T-helper 2 cell treated with Interferon-gamma antibody and Interleukin-4, amounts not matched to agents 100 ng/mL and 5 ng/mL, for 36 hours (primary cell): ENCODE data around the gene KIRREL3. TPM values are rescaled to one million over a fixed set of nuclear protein-coding genes. Genes with fewer than 3 reads are reported as not detected.

Experiments
- intact Hi-C: fragments of 100-400 bp; cut with micrococcal nuclease; formaldehyde crosslinking; loops from one replicate; pipeline ENCODE4 v1.15.1; 2023
- total RNA-seq: library from RNA; stranded (reverse); gene quantifications from 2 replicates; pipeline ENCODE4 v1.2.3, GENCODE V29; 2022

KIRREL3 gene
- total RNA-seq, 1 donor from 2014 or later, result not detected

DNA sequence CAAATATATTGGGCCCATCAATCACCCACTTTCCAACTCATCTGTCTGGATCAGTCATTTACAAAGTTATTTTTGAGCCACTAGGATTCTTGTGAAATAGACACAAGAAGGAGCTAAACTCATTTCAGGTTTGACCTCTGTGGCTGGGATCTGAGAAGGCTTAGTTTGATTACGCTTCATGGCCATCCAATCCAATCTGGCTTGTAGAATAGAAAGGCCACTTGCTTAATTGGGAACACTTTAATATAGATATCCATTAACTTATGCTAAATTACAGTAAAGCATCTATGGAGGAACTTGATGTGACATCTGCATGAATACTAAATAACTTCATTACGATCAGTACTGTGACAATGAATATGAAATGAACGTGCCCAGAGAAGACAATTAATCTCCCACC is 360.9 kb downstream of the KIRREL3 start:
- intact Hi-C loops, result no loop called here

DNA sequence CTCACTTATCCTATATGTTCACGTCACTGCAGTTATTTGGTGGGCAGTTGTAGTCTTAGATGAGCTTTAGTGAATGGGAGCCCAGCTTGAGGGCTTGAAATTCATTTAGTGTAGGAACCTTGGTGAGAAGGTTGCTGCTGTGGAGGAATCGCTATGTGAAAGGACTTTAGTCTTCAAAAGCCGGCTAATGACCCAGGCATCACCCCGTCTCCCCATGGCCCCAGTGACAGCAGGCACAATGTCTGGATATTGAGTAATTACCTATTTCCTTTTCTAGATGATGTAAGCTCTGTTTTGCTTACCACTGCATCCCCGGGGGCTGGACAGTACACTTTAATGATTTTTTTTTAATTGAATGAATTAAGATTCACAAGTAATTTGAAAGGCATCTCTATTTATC is 361.9 kb downstream of the KIRREL3 start:
- intact Hi-C loops, result no loop called here

DNA sequence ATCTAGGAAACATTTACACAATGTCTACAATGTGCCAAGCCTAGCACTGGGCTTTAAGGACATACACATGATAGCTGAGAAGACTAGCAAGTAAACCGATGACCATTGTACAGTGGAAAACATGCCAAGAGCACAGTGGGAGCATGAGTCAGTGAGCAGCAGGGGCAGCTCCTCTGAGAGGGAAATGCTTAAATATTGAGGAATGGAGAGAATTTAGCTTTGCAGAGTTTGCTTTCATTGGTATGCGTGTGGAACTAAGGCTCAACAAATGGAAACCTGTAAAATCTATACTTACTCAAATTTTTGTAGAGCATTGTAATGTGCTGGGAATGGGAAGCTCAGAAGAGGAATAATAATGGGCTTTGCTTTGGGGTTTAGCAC is 362.8 kb downstream of the KIRREL3 start:
- intact Hi-C loops, result no loop called here

DNA sequence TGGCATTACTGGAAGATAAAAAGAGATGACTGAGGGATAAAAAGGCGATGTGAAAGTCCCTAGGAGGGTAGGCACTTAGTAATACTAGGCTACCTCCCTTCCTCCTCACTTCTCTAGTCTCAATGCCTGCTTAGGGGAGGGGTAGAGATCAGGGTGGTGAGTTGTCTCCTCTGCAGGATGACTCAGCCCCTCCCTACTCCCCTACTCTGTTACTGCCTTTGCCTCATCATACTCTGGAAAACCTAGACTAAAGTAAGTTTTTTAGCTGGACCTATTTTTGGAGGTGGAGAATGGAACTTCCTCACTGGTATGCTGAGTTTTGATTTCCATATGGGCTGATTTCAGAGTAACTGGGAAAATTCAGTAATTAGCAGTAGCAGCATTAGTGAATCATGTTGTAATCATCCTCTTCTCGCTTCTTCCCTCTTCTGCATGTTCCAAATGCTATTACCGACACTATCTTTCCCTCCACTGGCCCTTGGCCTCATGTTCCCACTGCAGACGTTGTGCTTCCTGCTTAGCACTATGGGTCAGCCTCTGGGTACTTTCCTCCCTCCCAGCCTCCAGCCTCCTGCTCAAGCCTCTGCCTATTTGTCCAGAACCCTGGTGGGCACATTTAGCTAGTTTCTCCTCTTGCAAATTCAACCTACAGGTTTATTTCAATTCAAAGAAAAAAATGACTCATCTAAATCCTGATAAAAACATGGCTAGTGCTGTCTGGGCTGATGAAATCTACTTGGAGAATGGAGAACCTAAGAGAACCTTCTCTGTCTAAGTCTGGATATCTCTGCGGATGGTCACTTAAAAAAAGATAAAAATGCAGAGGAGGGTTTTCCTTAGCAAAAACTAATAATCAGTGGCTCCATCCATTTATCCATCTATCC is 363.4 kb downstream of the KIRREL3 start:
- intact Hi-C loops, result no loop called here

DNA sequence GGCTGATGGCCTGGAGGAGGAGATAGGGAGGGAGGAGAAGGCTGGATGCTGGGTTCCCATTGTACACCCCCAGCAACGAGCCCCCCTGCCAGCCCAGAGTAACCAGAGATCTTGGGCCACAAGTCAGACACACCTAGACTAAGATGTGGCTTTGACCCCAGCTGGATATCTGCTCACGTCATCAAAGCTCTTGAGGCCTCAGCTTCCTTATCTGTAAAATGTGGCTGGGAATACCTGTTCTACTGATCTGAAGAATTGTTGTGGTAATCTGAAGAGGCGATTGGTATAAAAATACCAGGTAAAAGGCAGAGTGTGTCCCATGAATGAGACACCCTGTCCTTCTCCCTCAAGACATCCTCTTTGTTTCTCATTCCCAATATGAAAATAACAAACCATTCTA is 365.1 kb downstream of the KIRREL3 start:
- intact Hi-C loops, result no loop called here

DNA sequence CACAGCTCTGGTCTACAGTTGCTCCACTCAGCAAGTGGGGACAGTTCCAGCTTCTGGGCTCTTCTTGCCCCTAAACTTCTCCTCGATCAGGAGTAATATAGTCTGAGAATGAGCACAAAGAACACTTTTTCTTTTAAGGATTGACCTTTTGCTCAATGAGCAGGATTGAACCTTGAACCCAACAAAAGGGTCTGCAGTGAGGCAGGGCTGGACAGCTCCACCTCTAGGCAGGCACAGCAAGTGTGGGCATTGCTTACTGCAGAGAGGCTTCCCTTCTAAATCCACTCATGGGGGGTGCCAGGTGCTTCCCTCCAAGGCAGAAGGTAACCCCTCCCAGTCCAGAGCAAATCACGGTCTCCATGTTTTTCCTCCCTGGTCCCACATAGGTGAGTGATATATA is 365.6 kb downstream of the KIRREL3 start:
- intact Hi-C loops, result no loop called here

DNA sequence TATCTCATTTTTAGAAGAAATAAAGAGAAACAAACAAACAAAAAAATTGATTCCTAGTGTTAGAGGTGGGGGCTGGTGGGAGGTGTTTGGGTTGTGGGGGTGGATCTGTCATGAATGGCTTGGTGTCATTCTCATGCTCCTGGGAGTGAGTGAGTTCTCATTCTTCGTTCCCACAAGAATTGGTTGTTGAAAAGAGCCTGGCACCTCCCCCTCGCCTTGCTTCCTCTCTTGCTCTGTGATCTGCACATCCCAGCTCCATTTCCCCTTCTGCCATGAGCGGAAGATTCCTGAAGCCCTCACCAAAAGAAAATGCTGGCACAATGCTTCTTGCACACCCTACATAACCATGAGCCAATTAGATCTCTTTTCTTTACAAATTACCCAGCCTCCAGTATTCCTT is 367.2 kb downstream of the KIRREL3 start:
- intact Hi-C loops, result no loop called here

DNA sequence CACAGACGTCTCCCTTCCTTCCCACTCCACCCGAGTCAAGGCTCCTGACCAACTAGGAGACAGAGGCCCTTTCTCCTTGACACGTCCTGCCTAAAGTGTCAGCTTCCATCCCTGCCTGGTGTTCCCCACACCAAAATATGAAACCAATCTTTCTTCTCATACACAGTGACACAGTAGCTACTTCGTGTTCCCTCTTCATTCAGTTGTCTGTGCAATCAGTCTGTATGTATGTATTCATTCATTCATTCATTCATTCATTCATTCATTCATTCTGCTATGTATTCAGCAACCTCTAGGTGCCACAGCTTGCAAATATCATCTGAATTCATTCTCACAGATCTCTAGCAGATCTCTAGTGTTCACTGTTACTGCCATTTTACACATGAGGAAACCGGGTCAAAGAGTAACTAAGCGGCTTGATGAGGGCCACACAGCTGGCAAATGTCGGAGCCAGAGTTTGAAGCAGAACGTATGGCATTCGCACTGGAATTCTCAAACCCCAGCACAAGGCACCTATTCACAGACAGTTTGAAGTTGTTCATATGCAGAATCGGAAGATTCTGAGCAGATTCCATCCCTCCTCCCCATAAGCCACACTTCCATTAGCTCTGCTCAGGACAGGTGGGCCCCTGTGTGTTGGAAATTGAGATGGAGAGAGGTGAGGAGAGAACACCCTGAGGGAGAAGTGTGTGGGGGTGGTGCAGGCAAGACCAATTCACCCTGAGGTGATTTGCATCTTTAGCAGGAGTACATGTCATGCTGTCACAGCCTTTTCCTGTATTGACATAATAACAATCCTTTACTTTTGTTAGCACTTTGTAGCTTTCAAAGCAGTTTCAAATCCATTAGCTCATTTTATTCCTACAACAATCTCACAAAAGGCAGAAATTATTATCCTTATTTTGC is 369.4 kb downstream of the KIRREL3 start:
- intact Hi-C loops, result no loop called here

DNA sequence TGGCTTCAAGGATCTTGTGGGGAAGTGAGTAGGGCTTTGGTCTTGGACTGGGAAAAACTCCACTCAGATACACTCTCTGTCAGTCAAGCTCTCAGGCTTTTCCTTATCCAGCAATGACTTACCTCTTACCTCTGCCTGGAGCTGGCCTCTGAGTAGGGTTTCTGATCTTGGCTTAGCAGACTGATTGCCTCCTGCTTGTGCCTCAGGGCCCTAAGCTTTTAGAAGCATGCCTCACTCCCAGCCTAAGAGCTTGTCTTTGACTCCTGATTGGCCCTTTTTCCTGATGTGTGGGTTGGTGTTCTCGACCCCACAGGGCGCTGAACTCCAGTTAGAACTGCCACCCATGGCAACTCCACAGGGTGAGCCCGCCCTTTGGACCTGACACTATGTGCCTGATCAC is 370.1 kb downstream of the KIRREL3 start:
- intact Hi-C loops, result no loop called here

DNA sequence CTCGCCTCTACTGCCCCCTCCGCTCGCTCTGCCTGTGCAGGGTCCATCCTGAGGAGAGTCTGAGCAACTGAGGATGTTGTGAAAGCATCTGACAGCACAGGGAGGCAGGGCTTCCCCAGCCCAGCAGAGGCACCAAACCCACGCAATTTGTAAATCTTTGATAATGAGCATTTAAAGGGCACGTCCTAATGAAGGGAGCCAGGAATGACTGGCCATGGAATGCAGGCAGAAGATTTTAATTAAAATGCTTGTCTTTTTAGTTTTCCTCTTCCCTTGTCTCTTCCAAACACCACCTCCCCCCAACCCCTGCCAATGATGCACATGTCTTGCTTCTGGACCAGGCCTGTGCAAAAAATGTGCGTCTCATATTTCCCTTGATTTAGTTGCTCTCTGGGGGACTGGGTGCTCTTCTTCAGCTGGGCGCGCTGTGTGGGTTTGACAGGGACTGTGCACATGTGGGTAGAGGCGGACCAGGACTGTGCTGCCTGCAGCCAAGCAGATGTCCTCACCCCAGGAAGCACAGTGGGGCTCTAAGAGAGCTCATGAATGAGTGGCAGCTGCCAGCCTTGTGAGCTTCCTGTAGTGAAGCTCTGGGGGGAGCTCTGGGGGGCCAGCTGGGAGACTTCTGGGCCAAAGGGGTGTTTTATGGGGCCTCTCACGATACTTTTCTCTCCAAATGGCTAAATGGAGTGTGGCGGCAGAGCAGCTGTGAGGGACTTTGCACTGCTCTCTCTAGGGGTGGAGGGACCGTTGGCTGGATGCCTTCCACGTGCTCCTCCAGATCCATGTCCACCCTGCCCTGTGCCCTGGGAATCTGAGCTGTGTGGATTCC is 371.6 kb downstream of the KIRREL3 start:
- intact Hi-C loops, result no loop called here

DNA sequence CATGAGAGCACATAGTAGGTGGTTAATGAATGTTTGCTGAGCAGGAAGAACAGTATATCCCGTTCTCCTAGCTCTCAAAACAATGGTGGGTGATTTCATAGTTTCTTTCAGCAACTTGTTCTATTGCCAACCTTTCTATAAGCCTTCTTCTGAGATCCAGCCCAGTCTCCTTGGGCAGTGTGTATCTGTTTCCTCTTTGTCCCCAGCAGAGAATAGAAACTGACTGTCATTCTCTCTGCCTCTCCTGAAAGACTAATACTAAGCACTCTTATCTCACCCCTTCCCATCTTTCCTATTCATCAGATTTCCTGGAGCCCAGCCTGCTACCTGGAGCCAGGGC is 372.1 kb downstream of the KIRREL3 start:
- intact Hi-C loops, result no loop called here

DNA sequence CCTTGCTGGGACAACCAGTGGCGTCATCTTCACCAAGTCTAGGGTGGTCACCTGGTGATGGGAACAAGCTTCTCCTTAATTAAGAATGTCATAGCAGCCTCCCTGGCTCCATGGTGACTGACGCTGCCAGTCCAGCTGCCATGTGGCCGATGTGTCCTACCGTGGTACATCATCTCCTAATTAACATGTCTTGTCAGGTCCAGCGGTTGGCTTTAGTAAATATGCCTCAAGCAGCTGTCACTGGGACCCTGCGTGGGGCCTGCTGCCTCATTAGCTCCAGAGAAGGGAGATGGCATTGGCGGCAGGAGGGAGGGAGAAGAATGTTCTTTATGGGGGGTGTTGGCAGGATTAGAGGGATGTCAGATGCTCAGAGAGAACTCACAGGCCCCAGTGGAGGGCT is 373.1 kb downstream of the KIRREL3 start:
- intact Hi-C loops, result no loop called here

DNA sequence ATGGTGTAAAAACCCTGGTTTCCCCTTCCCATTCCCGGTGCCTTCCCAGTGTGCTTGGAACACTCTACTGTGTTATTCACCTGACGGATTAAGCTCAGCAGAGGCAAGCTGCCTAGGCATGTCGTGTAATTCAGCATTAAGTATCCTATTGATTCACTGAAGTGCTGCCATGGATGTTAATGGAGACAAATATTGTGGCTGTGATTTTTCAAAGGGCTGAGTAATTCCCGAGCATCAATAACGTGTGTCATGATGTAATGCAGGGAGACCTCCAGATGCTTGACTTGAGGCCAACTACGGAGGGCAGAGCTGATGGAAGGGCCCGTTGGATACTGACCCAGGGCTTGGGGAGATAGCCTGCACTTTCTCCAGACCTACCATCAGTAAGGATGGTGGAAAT is 376.1 kb downstream of the KIRREL3 start:
- intact Hi-C loops, result no loop called here

DNA sequence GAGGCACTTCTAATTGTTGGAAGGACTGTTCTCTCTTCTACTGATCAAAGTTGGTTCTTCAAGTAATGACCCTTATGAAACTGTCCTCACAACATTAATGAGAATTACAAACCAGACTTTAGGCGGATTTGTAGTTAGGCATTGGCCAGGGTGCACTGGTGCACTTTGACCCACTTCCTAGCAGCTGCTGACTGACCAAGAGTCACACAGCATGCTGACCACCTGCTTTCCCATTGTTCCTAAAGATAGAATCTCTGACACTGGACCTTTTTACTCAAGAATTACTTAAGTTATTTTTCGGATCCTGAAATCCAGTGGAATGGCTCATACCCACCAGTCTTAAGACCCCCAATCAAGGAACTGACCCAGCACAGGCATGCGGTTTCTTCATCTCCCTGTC is 381.1 kb downstream of the KIRREL3 start:
- intact Hi-C loops, result no loop called here

DNA sequence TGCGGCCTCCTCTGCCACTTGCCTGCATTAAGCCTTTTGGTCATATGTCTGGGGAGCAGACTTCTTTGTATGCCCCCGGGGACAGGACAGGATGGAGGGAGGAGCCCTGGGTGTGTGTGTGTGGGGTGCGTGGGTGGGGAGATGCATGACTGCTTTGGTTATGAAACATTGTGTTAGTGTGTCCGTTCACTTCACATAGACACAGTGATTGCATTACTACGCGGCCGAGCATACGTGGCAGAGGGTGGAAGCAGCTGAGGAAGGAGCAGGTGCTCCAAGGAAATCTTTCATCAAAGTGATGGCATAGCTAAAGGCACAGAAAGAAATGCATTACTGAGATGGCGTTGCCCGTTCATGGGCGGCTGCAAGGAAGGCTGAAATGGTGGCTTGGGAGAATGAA is 384.7 kb downstream of the KIRREL3 start:
- intact Hi-C loops, result no loop called here

DNA sequence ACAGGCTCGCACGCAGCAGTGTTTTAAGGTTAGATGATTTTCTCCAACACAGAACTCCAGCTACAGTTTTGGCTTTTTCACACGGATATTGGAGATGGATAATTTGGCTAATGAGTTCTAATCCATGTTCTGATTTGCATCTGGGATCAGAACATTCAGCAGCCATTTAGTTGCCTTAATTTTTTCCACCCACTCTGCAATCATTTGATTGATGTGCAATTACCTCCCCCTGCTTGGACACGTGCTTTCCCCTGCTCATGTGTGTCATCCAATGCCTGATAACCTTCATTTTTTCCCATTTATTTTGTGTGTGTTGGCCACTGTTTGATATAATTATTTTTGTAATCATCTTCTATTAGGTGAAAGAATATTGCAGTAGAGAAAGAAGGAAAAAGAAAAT is 387.3 kb downstream of the KIRREL3 start:
- intact Hi-C loops, result no loop called here

DNA sequence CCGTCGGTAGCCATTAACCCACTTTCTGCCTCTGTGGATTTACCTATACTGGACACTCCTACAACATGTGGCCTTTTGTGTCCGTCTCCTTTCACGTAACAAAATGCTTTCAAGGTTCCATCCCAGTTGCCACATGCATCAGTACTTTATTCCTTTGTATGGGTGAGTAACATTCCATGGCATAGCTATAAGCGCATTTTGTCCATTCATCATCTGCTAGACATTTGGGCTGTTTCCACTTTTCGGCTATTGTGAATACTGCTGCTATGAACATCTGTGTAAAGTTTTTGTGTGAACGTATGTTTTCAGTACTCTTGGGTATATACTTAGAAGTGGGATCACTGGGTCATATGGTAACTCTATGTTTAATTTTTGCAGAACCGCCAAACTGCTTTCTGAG is 387.9 kb downstream of the KIRREL3 start:
- intact Hi-C loops, result no loop called here

DNA sequence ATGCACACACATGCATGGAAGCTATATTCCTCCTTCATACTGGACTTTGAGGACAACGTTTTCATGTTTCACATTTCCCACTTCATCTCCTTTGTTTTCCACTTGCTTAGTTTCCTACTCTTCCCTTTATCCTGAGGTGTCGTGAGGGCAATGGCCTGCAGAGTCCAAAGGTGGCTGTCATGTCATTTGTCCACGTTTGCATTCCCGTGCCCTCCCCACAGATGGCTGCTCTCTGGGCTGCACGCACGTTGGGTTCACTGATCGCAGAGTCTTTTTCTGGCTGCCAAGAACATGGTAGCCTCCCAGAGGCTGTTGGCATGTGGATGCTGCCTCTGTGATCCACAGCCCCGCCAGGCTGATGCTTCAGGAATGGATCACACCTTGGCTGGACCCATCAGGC is 389.1 kb downstream of the KIRREL3 start:
- intact Hi-C loops, result no loop called here

DNA sequence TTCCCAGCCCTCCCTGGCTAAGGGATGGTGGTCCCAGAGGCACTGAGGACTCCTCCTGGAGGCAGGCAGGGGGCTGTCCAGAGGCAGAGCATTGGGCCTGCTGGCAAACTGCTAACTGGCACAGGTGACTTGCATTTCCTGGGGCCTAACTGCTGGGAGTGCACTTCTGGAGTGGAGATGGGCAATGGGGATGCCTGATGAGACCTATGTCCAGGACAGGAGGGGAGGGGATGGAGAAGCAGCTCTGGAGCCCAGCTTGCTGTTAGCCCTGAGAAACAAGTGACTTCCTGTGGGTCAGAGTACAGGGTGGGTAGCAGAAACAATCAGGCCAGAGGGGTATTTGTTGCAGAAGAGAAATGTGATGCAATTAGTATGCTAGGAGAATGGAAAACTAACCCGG is 391.9 kb downstream of the KIRREL3 start:
- intact Hi-C loops, result no loop called here

DNA sequence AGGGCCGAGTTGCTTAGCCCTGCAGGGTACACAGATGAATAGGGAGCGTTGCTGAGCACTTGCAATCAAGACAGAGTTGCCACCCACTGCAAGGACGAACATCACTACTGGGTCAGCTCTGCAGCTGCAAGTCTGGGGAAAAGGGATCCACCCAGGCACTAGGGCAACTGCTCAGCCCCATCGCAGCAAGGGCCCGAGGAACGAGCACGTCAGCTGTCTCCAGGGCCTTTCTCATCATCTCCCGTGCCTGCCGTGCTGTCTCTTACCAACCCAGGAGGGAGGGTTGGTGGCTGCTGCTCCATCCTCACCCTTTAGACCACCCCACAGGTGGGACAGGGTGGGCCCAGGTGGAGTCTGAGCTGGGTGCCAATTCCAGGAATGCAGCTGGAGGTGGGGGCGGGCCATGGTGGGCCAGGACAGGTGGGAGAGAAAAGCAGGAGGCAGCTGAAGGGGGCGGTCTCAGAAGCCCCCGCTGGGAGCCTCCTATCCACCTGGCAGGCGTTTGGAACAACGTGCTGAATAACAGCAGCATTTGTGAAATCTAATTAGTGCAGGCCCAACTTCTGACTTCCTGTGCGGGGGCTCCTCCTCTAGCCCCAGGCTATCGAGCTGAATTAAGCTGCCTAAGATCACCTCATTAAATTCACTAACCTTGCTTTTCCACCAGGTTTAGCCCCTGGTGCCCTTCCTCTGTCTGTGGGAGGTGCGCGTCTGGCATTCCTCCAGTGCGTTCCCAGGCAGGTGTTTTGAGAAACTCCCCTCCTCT is 392.6 kb downstream of the KIRREL3 start:
- intact Hi-C loops, result no loop called here

DNA sequence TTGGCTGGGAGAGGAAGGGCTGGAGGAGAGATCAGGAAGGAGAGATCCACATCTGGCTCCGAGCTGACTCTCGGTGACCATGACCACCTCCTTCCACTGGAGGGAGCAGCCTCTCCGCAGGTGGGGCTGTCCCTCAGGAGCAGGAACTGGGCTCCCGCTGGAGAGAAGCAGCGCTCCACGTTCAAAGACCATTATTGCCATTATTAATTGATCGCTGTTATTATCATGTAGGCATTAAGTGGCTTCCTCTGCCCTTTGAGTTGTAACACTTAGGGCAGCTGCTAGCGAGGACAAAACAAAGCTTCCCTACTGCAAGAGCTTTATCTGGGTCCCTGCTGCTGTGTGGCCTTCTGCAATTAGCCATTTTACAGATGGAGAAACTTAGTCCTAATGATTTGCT is 393.2 kb downstream of the KIRREL3 start:
- intact Hi-C loops, result no loop called here
